Activated T-cell treated with anti-CD3 and anti-CD28 coated beads for 4 hours (primary cell): ENCODE results near the gene NUDT7.

ENCODE experiments used
- DNase-seq: peaks from one replicate; pipeline ENCODE4 v3.0.0-alpha.2; 2020

The NUDT7 gene

DNA sequence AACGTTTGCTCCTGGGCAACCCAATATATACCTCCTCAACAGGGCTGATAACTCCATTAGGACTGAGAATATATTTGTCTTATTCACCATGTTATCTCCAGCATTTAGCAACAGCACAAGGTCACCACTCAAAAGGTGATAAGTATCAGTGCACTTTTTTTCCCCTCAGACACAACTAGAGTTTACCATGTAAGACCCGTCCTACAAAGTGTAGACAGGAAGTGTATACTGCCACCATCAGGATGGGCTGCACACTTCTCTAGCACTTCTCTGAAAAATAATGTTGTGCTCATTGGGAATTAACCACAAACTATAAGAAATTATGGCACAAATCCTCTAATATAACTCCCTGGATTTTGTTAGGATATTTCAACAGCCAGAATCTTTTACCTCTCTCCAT is 60.4 kb downstream of the NUDT7 start:
- no peak for DNase-seq

- no peak for DNase-seq
These were observed 62.4 kb downstream of the NUDT7 start for GRCh38 chr16:77784441-77785372.

DNA sequence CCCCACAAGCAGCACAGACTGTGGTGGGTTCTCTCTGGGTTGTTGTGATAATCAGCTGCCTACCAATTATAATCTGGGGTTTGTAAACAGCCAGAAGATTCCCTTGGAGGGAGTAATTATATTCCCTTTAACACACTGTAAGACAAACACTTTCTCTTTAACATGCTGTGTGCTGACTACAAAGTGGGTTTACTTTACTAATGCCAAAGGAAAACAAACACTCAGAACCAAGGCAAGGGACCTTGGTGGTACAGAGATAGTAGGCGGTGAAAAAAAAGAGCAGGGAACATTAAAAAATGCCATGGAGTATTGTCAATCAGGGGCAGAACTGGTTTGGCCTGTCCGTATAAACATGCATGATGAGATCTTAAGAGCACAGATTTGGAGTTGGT is 63.1 kb downstream of the NUDT7 start:
- no peak for DNase-seq

DNA sequence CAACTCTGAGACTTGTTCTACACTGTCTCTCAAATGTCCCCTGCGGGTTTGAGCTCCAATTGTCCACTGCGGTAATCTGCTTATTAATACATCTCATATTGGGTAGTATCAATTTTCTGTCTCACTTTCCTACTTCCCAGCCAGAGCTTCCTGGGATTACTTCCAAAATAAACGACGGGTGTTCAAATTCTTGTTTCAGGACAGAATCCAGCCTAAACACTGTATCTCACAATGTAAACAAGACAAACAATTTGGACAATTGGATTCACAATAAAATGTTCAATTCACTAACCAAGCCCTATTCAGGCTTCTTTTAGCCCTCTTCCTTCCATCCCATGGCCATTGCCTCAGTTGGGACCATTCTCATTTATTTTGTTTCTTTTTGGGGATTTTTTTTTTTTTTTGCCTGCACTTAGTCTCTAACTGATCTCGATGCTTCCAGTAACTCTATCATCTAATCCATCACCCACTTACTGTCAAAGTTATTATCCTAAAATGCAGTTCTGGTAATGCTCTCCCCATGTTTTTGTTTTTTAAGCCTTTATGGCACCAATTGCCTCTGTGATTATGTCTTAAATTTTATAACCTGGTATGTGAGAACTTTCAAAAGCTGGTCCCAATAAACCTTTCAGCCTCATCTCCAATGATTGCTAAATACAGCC is 64.0 kb downstream of the NUDT7 start:
- DNase-seq: no peak

DNA sequence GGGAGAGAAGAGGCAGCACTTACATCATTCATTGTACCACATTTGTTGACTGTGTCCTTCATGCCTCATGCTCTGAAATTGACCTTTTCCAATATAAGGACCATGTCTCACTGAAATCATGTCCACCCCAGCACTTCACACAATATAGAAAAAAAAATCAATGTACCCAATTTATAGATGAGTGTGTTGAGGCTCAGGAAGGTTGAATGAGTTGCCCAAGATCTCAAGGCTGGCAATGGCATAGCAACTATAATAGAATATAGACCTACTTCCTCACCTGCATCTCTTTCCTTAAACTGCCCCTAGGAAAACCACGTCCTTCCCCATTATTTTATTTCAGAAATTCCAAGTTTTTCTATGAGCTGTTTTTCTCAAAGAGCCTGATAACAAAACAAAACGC is 65.1 kb downstream of the NUDT7 start:
- DNase-seq: no peak

DNA sequence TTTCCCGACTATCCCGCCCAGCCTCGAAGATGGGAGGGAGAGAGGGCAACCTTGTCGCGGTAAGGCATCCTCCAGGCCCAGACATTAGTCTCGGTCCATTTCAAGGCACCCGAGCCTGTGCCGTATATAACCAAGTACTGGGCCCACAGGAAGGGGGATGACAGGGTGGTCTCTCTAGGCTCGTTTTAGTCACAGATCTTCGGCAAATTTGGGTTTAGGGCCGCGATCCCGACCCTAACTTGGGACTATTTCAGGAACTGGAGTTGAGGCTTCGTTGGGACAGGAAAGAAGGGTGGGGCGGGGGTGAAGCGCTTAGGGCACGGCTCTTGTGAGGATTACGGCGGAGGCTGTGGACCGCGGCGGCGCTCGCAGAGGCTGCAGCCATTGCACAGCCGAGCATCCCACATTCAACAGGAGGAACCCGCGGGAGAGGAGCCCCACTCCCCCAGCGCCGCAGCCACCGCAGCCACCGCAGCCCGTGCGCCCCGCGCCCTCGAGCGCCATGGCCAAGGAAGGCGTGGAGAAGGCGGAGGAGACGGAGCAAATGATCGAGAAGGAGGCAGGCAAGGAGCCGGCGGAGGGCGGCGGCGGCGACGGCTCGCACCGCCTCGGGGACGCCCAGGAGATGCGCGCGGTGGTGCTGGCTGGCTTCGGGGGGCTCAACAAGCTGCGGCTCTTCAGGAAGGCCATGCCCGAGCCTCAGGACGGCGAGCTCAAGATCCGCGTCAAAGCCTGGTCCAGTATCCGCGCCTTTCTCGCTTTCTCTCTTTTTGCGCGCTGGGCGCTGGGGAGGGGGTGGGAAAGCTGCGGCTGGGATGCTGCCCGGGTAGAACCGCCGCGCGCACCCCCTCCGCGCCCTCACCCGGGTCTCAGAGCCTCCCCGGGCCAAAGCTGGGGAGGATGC is 66.1 kb downstream of the NUDT7 start, which contains the start of gene VAT1L:
Gene VAT1L, plus strand, starts transcription at position 384 of the 904 bp plus-strand sequence. Its CDS starts 119 bp downstream, at position 503.
- DNase-seq: no peak

- DNase-seq: no peak
These were observed 67.0 kb downstream of the NUDT7 start for GRCh38 chr16:77789085-77790008.

- no peak for DNase-seq
These were observed 67.7 kb downstream of the NUDT7 start for GRCh38 chr16:77790009-77790372.

GRCh38 chr16:77790912-77791311 is 68.6 kb downstream of the NUDT7 start:
- no peak for DNase-seq
